Measurements from ENCODE around the gene SH3BP4.

DNA sequence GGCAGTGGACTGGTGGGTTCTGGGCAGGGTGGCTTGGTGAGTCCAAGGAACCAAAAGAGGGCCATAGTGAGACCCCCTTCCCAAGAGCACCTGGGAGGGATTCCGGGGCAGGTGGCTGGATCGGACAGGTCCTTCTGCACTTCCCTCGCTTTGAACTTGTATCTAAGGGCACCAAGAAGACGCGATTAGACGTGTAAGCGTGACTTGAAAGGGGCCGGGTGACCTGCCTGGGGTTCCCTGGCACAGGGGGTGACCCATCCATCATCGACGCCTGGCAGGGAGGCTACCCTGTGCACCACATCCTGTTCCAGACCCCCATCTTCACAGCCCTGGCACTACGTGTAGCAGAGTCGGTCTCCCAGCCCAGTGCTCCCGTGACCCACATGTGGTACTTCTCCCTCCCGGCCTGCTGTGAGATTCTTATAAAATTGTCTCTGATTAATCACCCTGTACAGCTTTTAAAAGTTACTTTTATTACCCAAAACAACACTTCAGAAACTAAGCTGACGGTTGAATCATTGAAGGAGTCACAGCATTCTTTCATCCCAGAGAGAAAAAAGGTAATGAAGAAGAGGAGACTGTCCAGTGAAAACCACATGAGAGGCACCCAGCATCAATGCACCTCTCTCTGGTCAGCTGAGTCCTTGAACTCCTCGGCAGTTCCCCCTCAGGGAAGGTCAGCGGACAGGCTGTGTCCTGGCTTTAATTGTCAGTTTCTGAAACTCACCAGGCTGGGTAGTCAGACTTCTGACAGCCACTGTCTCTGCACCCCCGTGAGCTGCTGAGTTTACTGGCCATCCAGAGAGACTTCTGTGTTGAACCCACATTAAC, 13.0 kb downstream of the SH3BP4 start:
- no peak for TF ChIP-seq POLR2A (IDR thresholded peaks at IDR 0.05)
- TF ChIP-seq, protein P1, sequence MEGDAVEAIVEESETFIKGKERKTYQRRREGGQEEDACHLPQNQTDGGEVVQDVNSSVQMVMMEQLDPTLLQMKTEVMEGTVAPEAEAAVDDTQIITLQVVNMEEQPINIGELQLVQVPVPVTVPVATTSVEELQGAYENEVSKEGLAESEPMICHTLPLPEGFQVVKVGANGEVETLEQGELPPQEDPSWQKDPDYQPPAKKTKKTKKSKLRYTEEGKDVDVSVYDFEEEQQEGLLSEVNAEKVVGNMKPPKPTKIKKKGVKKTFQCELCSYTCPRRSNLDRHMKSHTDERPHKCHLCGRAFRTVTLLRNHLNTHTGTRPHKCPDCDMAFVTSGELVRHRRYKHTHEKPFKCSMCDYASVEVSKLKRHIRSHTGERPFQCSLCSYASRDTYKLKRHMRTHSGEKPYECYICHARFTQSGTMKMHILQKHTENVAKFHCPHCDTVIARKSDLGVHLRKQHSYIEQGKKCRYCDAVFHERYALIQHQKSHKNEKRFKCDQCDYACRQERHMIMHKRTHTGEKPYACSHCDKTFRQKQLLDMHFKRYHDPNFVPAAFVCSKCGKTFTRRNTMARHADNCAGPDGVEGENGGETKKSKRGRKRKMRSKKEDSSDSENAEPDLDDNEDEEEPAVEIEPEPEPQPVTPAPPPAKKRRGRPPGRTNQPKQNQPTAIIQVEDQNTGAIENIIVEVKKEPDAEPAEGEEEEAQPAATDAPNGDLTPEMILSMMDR (IDR thresholded peaks at IDR 0.05) = no peak

All from esophagus squamous epithelium (tissue), 4 donors.